SU-DHL-6 (cell line): ENCODE data around the gene CSTF2.

ENCODE experiments used
- H2AFZ ChIP-seq: fragments of 200-600 bp; sonication (generic); 2 replicates; pipeline ENCODE4 v1.6.1; 2014; ENCODE audit warnings: low read depth, mild to moderate bottlenecking, moderate library complexity, mixed read lengths, antibody characterized with exemption, low read length; ENCODE audit not compliant: severe bottlenecking
- H3F3A ChIP-seq: fragments of 200-600 bp; shearing (Covaris generic); 2 replicates; pipeline ENCODE4 v1.6.0; 2016; ENCODE audit warnings: antibody characterized with exemption, mild to moderate bottlenecking; ENCODE audit not compliant: insufficient read depth
- H3K27ac ChIP-seq: fragments of 200-600 bp; sonication (generic); 2 replicates; pipeline ENCODE4 v1.5.1; 2016; ENCODE audit warnings: low read depth, mild to moderate bottlenecking, low read length, moderate library complexity, mixed read lengths
- H3K27me3 ChIP-seq: fragments of 200-600 bp; sonication (generic), shearing (Covaris generic); 2 replicates; pipeline ENCODE4 v1.6.0; 2014; ENCODE audit warnings: mild to moderate bottlenecking, low read length
- H3K36me3 ChIP-seq: fragments of 200-600 bp; sonication (generic); 2 replicates; pipeline ENCODE4 v1.6.1; 2014; ENCODE audit warnings: mild to moderate bottlenecking, low read length, mixed read lengths
- H3K4me2 ChIP-seq: fragments of 300-600, 200-600 bp; shearing (Covaris generic), sonication (generic); 2 replicates; pipeline ENCODE4 v1.6.0; 2014; ENCODE audit warnings: low read length, low read depth, mild to moderate bottlenecking; ENCODE audit not compliant: poor library complexity, severe bottlenecking
- H3K4me3 ChIP-seq: fragments of 200-600 bp; sonication (generic); 2 replicates; pipeline ENCODE4 v1.5.1; 2014; ENCODE audit warnings: antibody characterized with exemption, low read length, mild to moderate bottlenecking, mixed read lengths; ENCODE audit not compliant: insufficient read depth, poor library complexity, severe bottlenecking
- H3K79me2 ChIP-seq: fragments of 200-600 bp; sonication (generic); 2 replicates; pipeline ENCODE4 v1.6.1; 2014; ENCODE audit warnings: mild to moderate bottlenecking, low read length, moderate library complexity; ENCODE audit not compliant: insufficient read depth
- H3K9ac ChIP-seq: fragments of 200-600 bp; sonication (generic); 2 replicates; pipeline ENCODE4 v1.7.0; 2014; ENCODE audit warnings: mild to moderate bottlenecking, low read length
- H3K9me2 ChIP-seq: fragments of 200-600 bp; sonication (generic); replicated peaks from 2 replicates; pipeline ENCODE4 v1.6.1; 2014; ENCODE audit warnings: low read length; ENCODE audit not compliant: insufficient read depth
- H3K9me3 ChIP-seq: fragments of 200-600 bp; sonication (generic); 2 replicates; pipeline ENCODE4 v1.6.1; 2014; ENCODE audit warnings: low read length, mixed read lengths; ENCODE audit not compliant: insufficient read depth
- H4K20me1 ChIP-seq: fragments of 200-600 bp; sonication (generic); 2 replicates; pipeline ENCODE4 v1.6.1; 2014; ENCODE audit warnings: low read depth, mild to moderate bottlenecking, antibody characterized with exemption, low read length, moderate library complexity, mixed read lengths
- EZH2phosphoT487 ChIP-seq: fragments of 200-600 bp; sonication (generic), shearing (Covaris generic); conservative IDR thresholded peaks from 2 replicates; pipeline ENCODE4 v1.6.1; 2018; ENCODE audit warnings: mild to moderate bottlenecking, antibody characterized with exemption, low read length, moderate library complexity, mixed read lengths
- TF ChIP-seq, protein P1 (sequence below): fragments of 200-600 bp; sonication (generic); IDR thresholded peaks from one replicate; pipeline ENCODE4 v1.5.1; 2017; ENCODE audit warnings: antibody characterized with exemption, mild to moderate bottlenecking, low read length, moderate library complexity; ENCODE audit not compliant: insufficient read depth, poor library complexity, severe bottlenecking

CSTF2 gene

DNA sequence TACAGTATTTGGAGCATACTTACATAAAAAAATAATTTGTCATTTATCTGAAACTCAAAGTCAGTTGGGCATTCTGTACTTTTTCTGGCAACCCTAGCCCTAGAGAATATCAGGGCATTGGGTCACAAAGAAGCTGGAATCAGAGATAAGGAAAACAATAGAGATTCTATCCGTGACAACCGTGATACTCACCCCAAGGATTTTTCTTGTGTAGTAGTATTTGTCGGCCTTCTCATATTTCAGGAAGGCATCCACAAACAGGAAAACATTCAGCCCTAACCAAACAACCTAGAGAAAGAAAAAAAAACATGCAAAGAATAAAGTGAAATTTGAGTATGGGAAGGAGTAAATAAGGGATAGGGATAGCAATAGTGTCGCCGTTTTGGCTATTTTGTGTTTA, 50.3 kb downstream of the CSTF2 start:
- no peaks in the 10 kb centered on the region for H3K36me3 ChIP-seq
- no peaks in the 10 kb centered on the region for H3F3A ChIP-seq
- H3K27ac ChIP-seq, result no peak overlapping the region
- no peaks in the 10 kb centered on the region for H3K79me2 ChIP-seq
- no peak overlapping the region for H3K4me3 ChIP-seq
- TF ChIP-seq, protein P1, sequence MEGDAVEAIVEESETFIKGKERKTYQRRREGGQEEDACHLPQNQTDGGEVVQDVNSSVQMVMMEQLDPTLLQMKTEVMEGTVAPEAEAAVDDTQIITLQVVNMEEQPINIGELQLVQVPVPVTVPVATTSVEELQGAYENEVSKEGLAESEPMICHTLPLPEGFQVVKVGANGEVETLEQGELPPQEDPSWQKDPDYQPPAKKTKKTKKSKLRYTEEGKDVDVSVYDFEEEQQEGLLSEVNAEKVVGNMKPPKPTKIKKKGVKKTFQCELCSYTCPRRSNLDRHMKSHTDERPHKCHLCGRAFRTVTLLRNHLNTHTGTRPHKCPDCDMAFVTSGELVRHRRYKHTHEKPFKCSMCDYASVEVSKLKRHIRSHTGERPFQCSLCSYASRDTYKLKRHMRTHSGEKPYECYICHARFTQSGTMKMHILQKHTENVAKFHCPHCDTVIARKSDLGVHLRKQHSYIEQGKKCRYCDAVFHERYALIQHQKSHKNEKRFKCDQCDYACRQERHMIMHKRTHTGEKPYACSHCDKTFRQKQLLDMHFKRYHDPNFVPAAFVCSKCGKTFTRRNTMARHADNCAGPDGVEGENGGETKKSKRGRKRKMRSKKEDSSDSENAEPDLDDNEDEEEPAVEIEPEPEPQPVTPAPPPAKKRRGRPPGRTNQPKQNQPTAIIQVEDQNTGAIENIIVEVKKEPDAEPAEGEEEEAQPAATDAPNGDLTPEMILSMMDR, result no peak
- TF ChIP-seq EZH2phosphoT487, result no peak
- no peak overlapping the region for H2AFZ ChIP-seq
- no peak overlapping the region for H3K9ac ChIP-seq
- H3K27me3 ChIP-seq, result no peaks in the 10 kb centered on the region
- H3K4me2 ChIP-seq, result no peak overlapping the region
- no peaks in the 10 kb centered on the region for H3K9me2 ChIP-seq
- H3K9me3 ChIP-seq, result no peaks in the 10 kb centered on the region
- no peaks in the 10 kb centered on the region for H4K20me1 ChIP-seq

- no peak overlapping the region for H3K4me3 ChIP-seq
- TF ChIP-seq EZH2phosphoT487, result no peak
- TF ChIP-seq, protein P1, result no peak
- no peaks in the 10 kb centered on the region for H3K9me3 ChIP-seq
- H3K79me2 ChIP-seq, result no peaks in the 10 kb centered on the region
- no peak overlapping the region for H3K4me2 ChIP-seq
- no peaks in the 10 kb centered on the region for H3K27me3 ChIP-seq
- H2AFZ ChIP-seq, result no peak overlapping the region
- H3K9me2 ChIP-seq, result no peaks in the 10 kb centered on the region
- H3K36me3 ChIP-seq, result no peaks in the 10 kb centered on the region
- H3F3A ChIP-seq, result no peaks in the 10 kb centered on the region
- no peak overlapping the region for H3K9ac ChIP-seq
- no peak overlapping the region for H3K27ac ChIP-seq
- H4K20me1 ChIP-seq, result no peaks in the 10 kb centered on the region
Observed at GRCh38 chrX:100871594-100872560, 51.7 kb downstream of the CSTF2 start.

DNA sequence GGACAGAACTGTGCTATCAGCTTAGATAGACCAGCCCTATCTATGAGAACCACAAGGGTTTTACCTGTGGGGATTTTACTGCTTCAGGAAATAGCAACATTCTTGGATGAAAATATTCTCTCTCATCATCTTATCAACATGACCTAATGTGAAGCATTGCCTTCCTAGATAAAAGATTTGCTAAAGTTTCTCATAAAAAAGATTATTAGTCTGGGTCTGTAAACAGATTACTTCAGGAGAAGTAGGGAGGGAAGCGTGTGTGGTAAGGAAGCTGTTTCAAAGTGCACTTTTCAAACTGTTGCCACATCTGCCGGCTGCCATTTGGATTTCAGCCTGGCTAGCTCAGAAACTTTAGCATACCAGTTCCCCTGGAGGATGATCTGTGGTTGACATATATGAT, 54.1 kb downstream of the CSTF2 start, which contains the start of gene NOX1:
TSS of gene NOX1 (minus strand) at position 35 of the 400 bp plus-strand sequence. CDS start 220 bp downstream, outside the sequence.
- Histone ChIP-seq H3K4me3 (no peak within 1 kb of the TSS), H2AFZ (no peak within 1 kb of the TSS), H3K27me3 (no peaks in the 10 kb centered on the region), H3K9ac (no peak within 1 kb of the TSS), H3K4me2 (no peak within 1 kb of the TSS), H3F3A (no peaks in the 10 kb centered on the region), H3K27ac (no peak within 1 kb of the TSS), H4K20me1 (no peaks in the 10 kb centered on the region), H3K79me2 (no peaks in the 10 kb centered on the region), H3K9me2 (no peaks in the 10 kb centered on the region), H3K9me3 (no peaks in the 10 kb centered on the region), H3K36me3 (no peaks in the 10 kb centered on the region)
- TF ChIP-seq EZH2phosphoT487, result no peak
- TF ChIP-seq, protein P1, result no peak
